ENCODE results near the gene SSR1.
"Not testable (repeated sequence)": the region's sequence is repeated elsewhere in the genome, so short reads cannot be mapped to it uniquely, and the experiment has no call there.

SSR1 gene

GRCh38 chr6:7312616-7313504, at the start of gene SSR1:
TSS of gene SSR1 (minus strand) at chr6:7313199. CDS start at chr6:7313120, 79 bp downstream.
- DNase-seq (ENCODE audit: low read depth): peak; percentile 84

GRCh38 chr6:7351916-7352315, 38.9 kb upstream of the SSR1 start:
- not testable (repeated sequence) for DNase-seq (ENCODE audit: low read depth)

GRCh38 chr6:7350591-7350990, 37.6 kb upstream of the SSR1 start:
- not testable (repeated sequence) for DNase-seq (ENCODE audit: low read depth)

- DNase-seq (ENCODE audit: low read depth): not testable (repeated sequence)
These were observed 34.6 kb upstream of the SSR1 start for GRCh38 chr6:7347551-7347997.

- not testable (repeated sequence) for DNase-seq (ENCODE audit: low read depth)
These were observed 31.9 kb upstream of the SSR1 start for GRCh38 chr6:7344773-7345450.

- DNase-seq (ENCODE audit: low read depth): no peak
These were observed 30.8 kb upstream of the SSR1 start for GRCh38 chr6:7343546-7344475.

- DNase-seq (ENCODE audit: low read depth): no peak
These were observed 29.2 kb upstream of the SSR1 start for GRCh38 chr6:7341989-7342742.

GRCh38 chr6:7341271-7341670, 28.3 kb upstream of the SSR1 start:
- DNase-seq (ENCODE audit: low read depth): no peak

- not testable (repeated sequence) for DNase-seq (ENCODE audit: low read depth)
These were observed 26.2 kb upstream of the SSR1 start for GRCh38 chr6:7339007-7339732.

- no peak for DNase-seq (ENCODE audit: low read depth)
These were observed 25.0 kb upstream of the SSR1 start for GRCh38 chr6:7338031-7338430.

GRCh38 chr6:7335519-7335918, 22.5 kb upstream of the SSR1 start:
- DNase-seq (ENCODE audit: low read depth): no peak

GRCh38 chr6:7334685-7335084, 21.7 kb upstream of the SSR1 start:
- DNase-seq (ENCODE audit: low read depth): no peak

GRCh38 chr6:7332090-7332745, 19.2 kb upstream of the SSR1 start:
- DNase-seq (ENCODE audit: low read depth): no peak

- DNase-seq (ENCODE audit: low read depth): no peak
These were observed 18.5 kb upstream of the SSR1 start for GRCh38 chr6:7331452-7331851.

- no peak for DNase-seq (ENCODE audit: low read depth)
These were observed 15.2 kb upstream of the SSR1 start for GRCh38 chr6:7328243-7328642.

GRCh38 chr6:7325750-7326149, 12.8 kb upstream of the SSR1 start:
- DNase-seq (ENCODE audit: low read depth): no peak

- DNase-seq (ENCODE audit: low read depth): no peak
These were observed 11.5 kb upstream of the SSR1 start for GRCh38 chr6:7324520-7324919.

- DNase-seq (ENCODE audit: low read depth): no peak
These were observed 10.1 kb upstream of the SSR1 start for GRCh38 chr6:7323074-7323473.

- not testable (repeated sequence) for DNase-seq (ENCODE audit: low read depth)
These were observed 8.9 kb upstream of the SSR1 start for GRCh38 chr6:7321866-7322265.

- DNase-seq (ENCODE audit: low read depth): not testable (repeated sequence)
These were observed 6.4 kb upstream of the SSR1 start for GRCh38 chr6:7319406-7319805.
